Lower leg skin (tissue), 4 donors: Measurements from ENCODE around the gene BRINP1. TPM values are rescaled to one million over a fixed set of nuclear protein-coding genes. Genes with fewer than 3 reads are reported as not detected.

Source experiments
- DNase-seq, 2 donors: peaks; one replicate each; pipeline ENCODE4 v3.0.0-alpha.2; 2019; ENCODE audit warnings: low spot score in 2 of 2
- H3K4me3 ChIP-seq: fragments of 200-600 bp; sonication (generic); 2 replicates; pipeline ENCODE4 v1.5.1; 2017; ENCODE audit warnings: mild to moderate bottlenecking, low read depth; ENCODE audit not compliant: poor library complexity, severe bottlenecking
- POLR2A ChIP-seq, 2 donors: fragments of 450-650 bp; IDR thresholded peaks; one replicate each; pipeline ENCODE4 v1.6.1; 2016 to 2017; ENCODE audit warnings: antibody characterized with exemption in 2 of 2, mild to moderate bottlenecking in 1 of 2, moderate library complexity in 1 of 2
- WGBS, 2 donors: methylation state at CpG; one replicate each; pipeline ENCODE4 v1.1.5; 2018; 5-methylcytosine and 5-hydroxymethylcytosine counted together
- intact Hi-C: fragments of 100-400 bp; cut with DNase I; formaldehyde crosslinking; loops from one replicate; pipeline ENCODE4 v1.15.0; 2023; ENCODE audit warnings: low total_unique reads
- total RNA-seq, 4 donors: library from RNA; depleted of rRNA; stranded (reverse); fragments of >200 nt; gene quantifications; one replicate each; pipeline ENCODE4 v1.1.0, GENCODE V29; 2016
- TF ChIP-seq, protein P1 (sequence below), 3 donors: fragments of 450-650 bp; IDR thresholded peaks; one replicate each; pipeline ENCODE4 v1.5.1; 2016; ENCODE audit warnings: antibody characterized with exemption in 3 of 3, mild to moderate bottlenecking in 3 of 3, moderate library complexity in 2 of 3

Gene BRINP1
- total RNA-seq, 4 donors from 2014 or later: 0.10 to 0.16 TPM; not detected in 2

DNA sequence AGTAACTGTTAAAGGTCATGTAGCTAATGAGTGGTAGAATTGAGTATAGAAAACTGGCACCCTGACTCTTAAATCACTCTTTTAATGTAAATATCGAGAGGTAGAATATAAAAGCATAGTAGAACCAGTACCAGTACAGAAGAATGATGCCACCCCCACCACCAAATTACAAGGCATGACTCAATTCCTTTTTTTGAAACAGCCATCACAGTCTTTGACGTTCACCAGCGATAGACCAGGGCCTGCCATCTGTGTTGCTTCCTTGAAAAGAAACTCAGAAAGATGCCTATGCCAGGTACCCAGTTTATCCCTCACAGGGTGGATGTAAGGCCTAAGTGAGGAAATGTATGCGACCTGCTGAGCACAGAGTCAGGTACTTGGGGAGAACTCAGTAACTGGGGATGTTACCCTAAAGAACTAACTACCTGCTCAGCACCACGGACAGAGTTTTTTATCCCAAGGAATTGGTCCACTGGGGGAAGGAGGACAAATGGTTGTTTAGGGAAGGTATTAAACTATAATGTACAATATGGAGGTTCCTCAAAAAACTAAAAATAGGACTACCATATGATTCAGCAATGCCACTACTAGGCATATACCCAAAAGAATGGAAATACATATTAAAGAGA lies 116.5 kb downstream of the BRINP1 start:
- intact Hi-C loops: no loop called here
- 90 to 93% methylated on average over 5 of the region's 5 CpGs for WGBS, 2 donors
- H3K4me3 ChIP-seq: no peak overlapping the region
- DNase-seq: no peak
- TF ChIP-seq, protein P1, sequence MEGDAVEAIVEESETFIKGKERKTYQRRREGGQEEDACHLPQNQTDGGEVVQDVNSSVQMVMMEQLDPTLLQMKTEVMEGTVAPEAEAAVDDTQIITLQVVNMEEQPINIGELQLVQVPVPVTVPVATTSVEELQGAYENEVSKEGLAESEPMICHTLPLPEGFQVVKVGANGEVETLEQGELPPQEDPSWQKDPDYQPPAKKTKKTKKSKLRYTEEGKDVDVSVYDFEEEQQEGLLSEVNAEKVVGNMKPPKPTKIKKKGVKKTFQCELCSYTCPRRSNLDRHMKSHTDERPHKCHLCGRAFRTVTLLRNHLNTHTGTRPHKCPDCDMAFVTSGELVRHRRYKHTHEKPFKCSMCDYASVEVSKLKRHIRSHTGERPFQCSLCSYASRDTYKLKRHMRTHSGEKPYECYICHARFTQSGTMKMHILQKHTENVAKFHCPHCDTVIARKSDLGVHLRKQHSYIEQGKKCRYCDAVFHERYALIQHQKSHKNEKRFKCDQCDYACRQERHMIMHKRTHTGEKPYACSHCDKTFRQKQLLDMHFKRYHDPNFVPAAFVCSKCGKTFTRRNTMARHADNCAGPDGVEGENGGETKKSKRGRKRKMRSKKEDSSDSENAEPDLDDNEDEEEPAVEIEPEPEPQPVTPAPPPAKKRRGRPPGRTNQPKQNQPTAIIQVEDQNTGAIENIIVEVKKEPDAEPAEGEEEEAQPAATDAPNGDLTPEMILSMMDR (IDR thresholded peaks at IDR 0.05): no peak
- no peak for TF ChIP-seq POLR2A (IDR thresholded peaks at IDR 0.05)

DNA sequence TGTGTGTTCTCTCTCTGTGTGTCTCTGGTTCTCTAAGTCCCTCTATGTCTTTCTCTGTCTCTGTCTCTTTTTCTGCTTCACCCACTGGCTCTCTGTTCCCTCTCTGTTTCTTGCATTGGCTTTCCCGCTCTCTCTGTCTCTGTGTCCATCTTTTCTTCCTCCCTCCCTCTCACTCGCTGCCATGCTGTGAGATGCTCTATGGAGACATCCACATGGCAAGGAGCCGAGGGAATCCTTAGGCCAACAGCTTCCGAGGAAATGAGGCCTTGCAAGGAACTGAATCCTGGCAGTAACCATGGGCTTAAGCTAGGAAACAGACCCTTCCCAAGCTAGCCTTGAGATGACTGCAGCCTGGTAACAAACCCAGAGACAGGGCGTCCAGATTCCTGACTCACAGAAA lies 117.3 kb downstream of the BRINP1 start:
- 64 to 84% methylated on average over 5 of the region's 5 CpGs for WGBS, 2 donors
- intact Hi-C loops: no loop called here
- DNase-seq: no peak
- H3K4me3 ChIP-seq: no peak overlapping the region
- TF ChIP-seq, protein P1 (IDR thresholded peaks at IDR 0.05): no peak
- no peak for TF ChIP-seq POLR2A (IDR thresholded peaks at IDR 0.05)

DNA sequence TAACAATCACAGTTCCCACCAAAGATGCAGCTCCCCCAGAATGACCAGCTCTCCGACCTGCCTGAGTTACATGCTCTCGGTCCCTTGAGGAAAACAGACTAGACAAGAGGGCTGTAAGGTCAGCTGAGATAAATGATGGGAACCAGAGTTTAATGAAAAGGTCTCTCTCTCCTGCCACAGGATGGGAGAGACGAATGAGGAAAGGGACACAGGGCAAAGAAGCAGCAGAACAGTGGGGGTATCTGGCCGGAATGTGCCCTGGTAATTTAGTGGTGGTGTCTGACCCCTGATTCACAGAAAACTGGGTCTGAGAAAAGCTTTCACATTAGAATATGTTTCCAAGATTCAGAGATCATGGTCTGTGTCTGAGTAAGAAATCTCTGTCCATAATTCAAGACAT lies 118.5 kb downstream of the BRINP1 start:
- TF ChIP-seq, protein P1 (IDR thresholded peaks at IDR 0.05): no peak
- no peak for TF ChIP-seq POLR2A (IDR thresholded peaks at IDR 0.05)
- H3K4me3 ChIP-seq: no peak overlapping the region
- DNase-seq: no peak
- intact Hi-C loops: no loop called here
- WGBS, 2 donors: 74 to 77% methylated on average over 4 of the region's 4 CpGs

DNA sequence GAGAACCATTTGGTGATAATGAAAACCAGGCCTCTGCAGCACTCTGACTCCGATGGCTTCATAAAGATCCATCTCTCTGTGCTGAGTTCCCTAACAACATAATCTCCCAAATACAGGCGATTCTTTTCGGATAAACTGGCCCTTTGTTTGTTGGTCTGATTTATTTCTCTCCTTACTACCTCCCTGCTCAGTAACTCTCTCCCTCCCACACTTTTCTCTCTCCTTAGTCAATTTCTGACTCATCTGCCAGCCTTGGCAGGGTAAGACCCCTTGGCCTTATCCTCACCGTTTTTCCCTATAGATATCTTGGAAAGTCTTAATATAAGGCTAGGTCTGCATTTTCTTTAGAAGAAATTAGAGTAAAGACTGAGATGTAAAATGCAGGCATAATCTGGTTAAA lies 128.7 kb downstream of the BRINP1 start:
- intact Hi-C loops: no loop called here
- no peak overlapping the region for H3K4me3 ChIP-seq
- 61 to 70% methylated on average over 4 of the region's 4 CpGs for whole genome bisulfite sequencing, 2 donors
- TF ChIP-seq, protein P1 (IDR thresholded peaks at IDR 0.05): no peak
- TF ChIP-seq POLR2A (IDR thresholded peaks at IDR 0.05): no peak
- DNase-seq: no peak

DNA sequence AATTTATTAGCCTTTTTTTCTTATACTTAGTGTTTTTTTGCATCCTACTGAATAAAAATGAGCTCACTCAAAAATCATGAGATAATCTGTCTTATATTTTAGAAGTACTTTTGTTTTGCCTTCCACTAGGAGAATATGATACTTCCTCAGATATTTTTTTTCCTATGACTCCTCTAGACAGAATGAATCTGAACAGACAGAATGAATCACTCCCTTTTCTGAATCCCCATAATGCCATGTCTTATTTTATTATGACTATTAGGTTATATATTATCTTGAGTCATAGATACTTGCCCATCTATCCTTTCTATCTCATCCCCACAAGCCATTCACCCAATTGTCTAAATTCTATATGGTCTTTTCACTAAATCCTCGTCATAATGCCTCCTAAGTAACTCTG lies 134.6 kb downstream of the BRINP1 start:
- no peak for DNase-seq
- intact Hi-C loops: no loop called here
- H3K4me3 ChIP-seq: no peak overlapping the region
- TF ChIP-seq, protein P1 (IDR thresholded peaks at IDR 0.05): no peak
- WGBS, 2 donors: 63 to 85% methylated on average over 1 of the region's 1 CpG

DNA sequence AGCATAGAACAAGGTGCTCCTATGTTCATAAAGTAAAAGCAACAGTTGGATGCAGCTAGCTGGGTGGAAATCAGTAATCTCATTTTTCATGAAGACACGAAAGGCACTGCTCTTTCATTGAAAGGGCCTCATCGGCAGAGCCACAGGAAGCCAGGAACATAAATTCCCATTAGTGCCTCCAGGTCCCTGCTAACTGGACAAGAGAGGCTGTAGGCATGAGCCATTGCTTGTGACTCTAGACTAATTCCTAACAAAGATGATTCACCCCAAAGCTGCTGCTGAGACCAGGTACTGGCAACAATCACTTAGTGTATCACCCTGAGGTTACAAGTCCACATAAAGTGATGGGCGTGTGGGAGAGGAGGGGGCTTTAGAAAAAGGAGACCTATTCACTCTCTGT lies 141.8 kb downstream of the BRINP1 start:
- no peak for DNase-seq
- no peak overlapping the region for H3K4me3 ChIP-seq
- 67 to 82% methylated on average over 3 of the region's 3 CpGs for WGBS, 2 donors
- no peak for TF ChIP-seq POLR2A (IDR thresholded peaks at IDR 0.05)
- TF ChIP-seq, protein P1 (IDR thresholded peaks at IDR 0.05): no peak
- intact Hi-C loops: no loop called here
